Measurements from ENCODE around the gene CAMK1D. TPM values are rescaled to one million over a fixed set of nuclear protein-coding genes. Genes with fewer than 3 reads are reported as not detected.

CAMK1D gene
- total RNA-seq, 1 experiment from 2014 or later: 6.3 TPM

DNA sequence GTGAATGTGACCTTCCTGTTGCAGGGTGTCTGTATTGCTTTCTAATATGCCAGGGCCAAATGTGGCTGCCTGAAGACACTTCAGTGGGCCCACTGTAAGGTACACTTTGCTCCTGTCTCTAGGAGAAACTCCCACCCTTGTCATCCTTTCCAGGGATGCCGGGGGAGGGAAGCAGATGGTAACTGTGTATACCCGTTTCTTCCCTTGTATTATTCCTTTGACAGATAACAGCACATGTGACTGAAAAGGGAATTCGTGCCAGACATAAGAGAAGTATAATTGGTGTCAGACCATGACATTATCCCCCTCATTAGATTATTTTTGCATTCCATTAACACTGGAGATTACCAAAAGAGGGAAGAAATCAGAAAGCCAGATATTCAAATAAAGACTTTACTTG lies 317.7 kb downstream of the CAMK1D start:
- no peak overlapping the region for H2BK120ac ChIP-seq (ENCODE audit: low read depth, low read length, poor library complexity, severe bottlenecking)
- no peak overlapping the region for H3K27ac Mint-ChIP-seq
- no peaks in the 10 kb centered on the region for H3K23me2 ChIP-seq (ENCODE audit: insufficient read length, low read depth, low read length, poor library complexity, severe bottlenecking)
- no peak overlapping the region for H4K91ac ChIP-seq (ENCODE audit: insufficient read length, low read depth, low read length)
- H2AFZ ChIP-seq (ENCODE audit: low read length): no peak overlapping the region
- H2BK12ac ChIP-seq (ENCODE audit: insufficient read length, low read depth, low read length): no peak overlapping the region
- no peaks in the 10 kb centered on the region; a peak in 1 of 5 replicates for H3K9me3 Mint-ChIP-seq
- no peak overlapping the region for H3K56ac ChIP-seq (ENCODE audit: insufficient read length, low read depth, low read length)
- no peaks in the 10 kb centered on the region for H3K79me2 ChIP-seq (ENCODE audit: insufficient read depth, low read length)
- no peaks in the 10 kb centered on the region for H4K20me1 ChIP-seq (ENCODE audit: control insufficient read depth, insufficient read depth, insufficient read length)
- TF ChIP-seq, protein P1, sequence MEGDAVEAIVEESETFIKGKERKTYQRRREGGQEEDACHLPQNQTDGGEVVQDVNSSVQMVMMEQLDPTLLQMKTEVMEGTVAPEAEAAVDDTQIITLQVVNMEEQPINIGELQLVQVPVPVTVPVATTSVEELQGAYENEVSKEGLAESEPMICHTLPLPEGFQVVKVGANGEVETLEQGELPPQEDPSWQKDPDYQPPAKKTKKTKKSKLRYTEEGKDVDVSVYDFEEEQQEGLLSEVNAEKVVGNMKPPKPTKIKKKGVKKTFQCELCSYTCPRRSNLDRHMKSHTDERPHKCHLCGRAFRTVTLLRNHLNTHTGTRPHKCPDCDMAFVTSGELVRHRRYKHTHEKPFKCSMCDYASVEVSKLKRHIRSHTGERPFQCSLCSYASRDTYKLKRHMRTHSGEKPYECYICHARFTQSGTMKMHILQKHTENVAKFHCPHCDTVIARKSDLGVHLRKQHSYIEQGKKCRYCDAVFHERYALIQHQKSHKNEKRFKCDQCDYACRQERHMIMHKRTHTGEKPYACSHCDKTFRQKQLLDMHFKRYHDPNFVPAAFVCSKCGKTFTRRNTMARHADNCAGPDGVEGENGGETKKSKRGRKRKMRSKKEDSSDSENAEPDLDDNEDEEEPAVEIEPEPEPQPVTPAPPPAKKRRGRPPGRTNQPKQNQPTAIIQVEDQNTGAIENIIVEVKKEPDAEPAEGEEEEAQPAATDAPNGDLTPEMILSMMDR (conservative IDR thresholded peaks at IDR 0.05): no peak
- H3K4me3 Mint-ChIP-seq: no peak overlapping the region
- no peaks in the 10 kb centered on the region for H3K9me3 ChIP-seq (ENCODE audit: control insufficient read depth, low read depth, low read length)
- H2AK5ac ChIP-seq (ENCODE audit: insufficient read length, low read length): no peak overlapping the region
- H3K36me3 Mint-ChIP-seq (ENCODE audit: insufficient read depth in 1 of 3, low read depth in 3 of 3): peaks cover 0 to 3% (median 0%) of the 10 kb centered on the region in 3 experiments; a peak in 2 of 7 replicates
- no peak overlapping the region for H2BK5ac ChIP-seq (ENCODE audit: insufficient read length, low read length)
- no peak overlapping the region for H3K27ac ChIP-seq (ENCODE audit: insufficient read length, low read depth, low read length)
- no peaks in the 10 kb centered on the region for H3K27me3 Mint-ChIP-seq (ENCODE audit: low read depth)
- no peaks in the 10 kb centered on the region for H3K27me3 ChIP-seq (ENCODE audit: insufficient read depth, low read length)
- H3T11ph ChIP-seq (ENCODE audit: low read length): no peak overlapping the region
- no peak overlapping the region for H4K8ac ChIP-seq (replicated peaks; ENCODE audit: insufficient read length, low read depth, low read length)
- H3K4me2 ChIP-seq (ENCODE audit: insufficient read depth, insufficient read length, low read length): no peak overlapping the region
- no peak overlapping the region for H3K9ac ChIP-seq (ENCODE audit: extremely low read depth, insufficient read length, low read length)
- no peak overlapping the region for H2BK15ac ChIP-seq (ENCODE audit: low read depth, low read length)
- WGBS (ENCODE audit: extremely low coverage, insufficient read length, low lambda C conversion rate): no CpG with 5 or more reads among the region's 3 CpGs
- no peak overlapping the region for H4K5ac ChIP-seq (ENCODE audit: insufficient read length, low read depth, low read length)
- no peak overlapping the region for H3K4ac ChIP-seq (ENCODE audit: low read depth, low read length)
- H3K14ac ChIP-seq (ENCODE audit: insufficient read depth, low read length): no peak overlapping the region
- no peak for DNase-seq
- no peak overlapping the region for H3K23ac ChIP-seq (ENCODE audit: insufficient read length, low read depth, low read length)
- no peak overlapping the region for H3K18ac ChIP-seq (ENCODE audit: insufficient read length, low read depth, low read length)
- no peaks in the 10 kb centered on the region for H3K4me1 ChIP-seq (ENCODE audit: insufficient read depth, low read length)
- H3K79me1 ChIP-seq (ENCODE audit: insufficient read depth, low read depth, low read length, poor library complexity, severe bottlenecking): no peaks in the 10 kb centered on the region
- no peak overlapping the region for H2BK20ac ChIP-seq (ENCODE audit: low read depth, low read length, poor library complexity, severe bottlenecking)
- H3K4me1 Mint-ChIP-seq: no peaks in the 10 kb centered on the region; a peak in 1 of 4 replicates

Data from H9 (cell line).